Measurements from ENCODE around the gene MLIP. TPM values are rescaled to one million over a fixed set of nuclear protein-coding genes. Genes with fewer than 3 reads are reported as not detected.

MLIP gene
- total RNA-seq, 4 donors from 2014 or later, result 0.64 to 4.0 TPM; not detected in 2

DNA sequence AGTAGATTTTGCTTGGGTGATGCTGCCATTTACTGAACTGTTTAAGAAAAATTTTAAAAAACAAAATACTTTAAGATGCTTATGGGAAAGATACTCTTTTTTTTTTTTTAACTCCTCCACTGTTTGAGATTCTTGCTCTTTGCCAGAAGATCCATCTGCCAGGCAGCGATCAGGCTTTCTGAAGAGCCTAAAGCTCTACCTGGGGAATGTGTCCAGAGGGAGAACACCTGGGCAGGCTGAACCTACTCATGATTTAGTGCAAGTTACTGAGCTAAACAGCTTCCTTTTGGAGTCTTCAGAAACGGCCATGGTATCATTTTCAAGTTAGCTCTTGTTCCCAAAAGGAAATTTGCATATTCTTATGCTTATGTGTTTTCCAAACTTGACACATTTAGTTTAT, 23.5 kb upstream of the MLIP start:
- Histone ChIP-seq H3K4me3 (no peak overlapping the region), H3K27me3 (no peaks in the 10 kb centered on the region), H3K27ac (no peak overlapping the region), H3K36me3 (no peaks in the 10 kb centered on the region), H3K9me3 (no peaks in the 10 kb centered on the region), H3K4me1 (peaks cover 0 to 21% (median 0%) of the 10 kb centered on the region in 4 donors)
- DNase-seq, result no peak
- WGBS, 2 donors (ENCODE audit: low coverage in 1 of 2), result 65 to 73% methylated on average over 2 of the region's 2 CpGs
- in situ Hi-C loops (cut with MboI; ENCODE audit: low pct_ligation_motif_present in 1 of 4, low pct_unique_long_range_greater_than_20kb in 1 of 4, low sequenced_read_pairs in 3 of 4) (no loop called here), intact Hi-C loops (cut with DNase I; ENCODE audit: low total_unique reads) (no loop called here)
- no peak for TF ChIP-seq POLR2AphosphoS5 (IDR thresholded peaks at IDR 0.05)
- TF ChIP-seq, protein P1, sequence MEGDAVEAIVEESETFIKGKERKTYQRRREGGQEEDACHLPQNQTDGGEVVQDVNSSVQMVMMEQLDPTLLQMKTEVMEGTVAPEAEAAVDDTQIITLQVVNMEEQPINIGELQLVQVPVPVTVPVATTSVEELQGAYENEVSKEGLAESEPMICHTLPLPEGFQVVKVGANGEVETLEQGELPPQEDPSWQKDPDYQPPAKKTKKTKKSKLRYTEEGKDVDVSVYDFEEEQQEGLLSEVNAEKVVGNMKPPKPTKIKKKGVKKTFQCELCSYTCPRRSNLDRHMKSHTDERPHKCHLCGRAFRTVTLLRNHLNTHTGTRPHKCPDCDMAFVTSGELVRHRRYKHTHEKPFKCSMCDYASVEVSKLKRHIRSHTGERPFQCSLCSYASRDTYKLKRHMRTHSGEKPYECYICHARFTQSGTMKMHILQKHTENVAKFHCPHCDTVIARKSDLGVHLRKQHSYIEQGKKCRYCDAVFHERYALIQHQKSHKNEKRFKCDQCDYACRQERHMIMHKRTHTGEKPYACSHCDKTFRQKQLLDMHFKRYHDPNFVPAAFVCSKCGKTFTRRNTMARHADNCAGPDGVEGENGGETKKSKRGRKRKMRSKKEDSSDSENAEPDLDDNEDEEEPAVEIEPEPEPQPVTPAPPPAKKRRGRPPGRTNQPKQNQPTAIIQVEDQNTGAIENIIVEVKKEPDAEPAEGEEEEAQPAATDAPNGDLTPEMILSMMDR (IDR thresholded peaks at IDR 0.05), result no peak
- TF ChIP-seq POLR2A (IDR thresholded peaks at IDR 0.05), result no peak
- no peak for TF ChIP-seq EP300 (IDR thresholded peaks at IDR 0.05; ENCODE audit: low read depth)

DNA sequence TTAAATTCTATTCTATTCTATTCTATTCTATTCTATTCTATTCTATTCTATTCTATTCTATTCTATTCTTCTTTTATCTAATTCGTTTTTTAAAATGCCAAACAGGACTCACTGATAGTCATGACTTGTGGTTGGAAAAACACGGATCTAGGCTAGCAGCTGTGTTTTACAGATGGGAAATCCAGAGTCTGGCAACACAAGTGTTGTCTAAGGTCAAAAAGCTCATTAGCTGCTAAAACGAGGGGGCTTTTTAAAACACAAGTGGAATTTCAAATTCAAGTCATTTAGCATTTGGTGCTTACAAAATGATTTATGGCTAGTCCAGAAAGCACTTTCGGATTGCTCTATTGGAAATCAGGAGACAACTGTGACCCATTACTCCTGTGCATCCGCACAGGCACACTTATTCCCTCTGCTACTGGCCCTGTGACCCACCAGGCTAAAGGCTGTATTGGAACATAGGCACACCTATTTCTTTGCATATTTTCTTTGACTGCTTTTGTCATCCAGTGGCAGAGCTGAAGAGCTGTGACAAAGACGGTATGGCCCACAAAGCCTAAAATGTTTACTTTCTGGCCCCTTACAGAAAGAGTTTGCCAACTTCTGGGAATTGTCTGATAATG, 17.8 kb upstream of the MLIP start:
- H3K27me3 ChIP-seq, result no peaks in the 10 kb centered on the region
- no peaks in the 10 kb centered on the region for H3K36me3 ChIP-seq
- DNase-seq, result no peak
- WGBS, 2 donors (ENCODE audit: low coverage in 1 of 2), result 66 to 72% methylated on average over 2 to 6 of the region's 6 CpGs
- no peak overlapping the region for H3K27ac ChIP-seq
- H3K4me1 ChIP-seq, result no peaks in the 10 kb centered on the region
- TF ChIP-seq, protein P1 (IDR thresholded peaks at IDR 0.05), result no peak
- intact Hi-C loops (cut with DNase I; ENCODE audit: low total_unique reads), result no loop called here
- no peak overlapping the region for H3K4me3 ChIP-seq
- in situ Hi-C loops (cut with MboI; ENCODE audit: low pct_ligation_motif_present in 1 of 4, low pct_unique_long_range_greater_than_20kb in 1 of 4, low sequenced_read_pairs in 3 of 4), result no loop called here
- H3K9me3 ChIP-seq, result no peaks in the 10 kb centered on the region

GRCh38 chr6:54094293-54094692, 16.9 kb upstream of the MLIP start:
- Histone ChIP-seq H3K4me3 (no peak overlapping the region), H3K36me3 (no peaks in the 10 kb centered on the region), H3K27ac (no peak overlapping the region), H3K27me3 (no peaks in the 10 kb centered on the region), H3K4me1 (no peaks in the 10 kb centered on the region), H3K9me3 (no peaks in the 10 kb centered on the region)
- DNase-seq, result no peak
- TF ChIP-seq, protein P1 (IDR thresholded peaks at IDR 0.05), result no peak
- no peak for TF ChIP-seq POLR2AphosphoS5 (IDR thresholded peaks at IDR 0.05)
- no peak for TF ChIP-seq EP300 (IDR thresholded peaks at IDR 0.05; ENCODE audit: low read depth)
- no peak for TF ChIP-seq POLR2A (IDR thresholded peaks at IDR 0.05)
- in situ Hi-C loops (cut with MboI; ENCODE audit: low pct_ligation_motif_present in 1 of 4, low pct_unique_long_range_greater_than_20kb in 1 of 4, low sequenced_read_pairs in 3 of 4), result no loop called here
- intact Hi-C loops (cut with DNase I; ENCODE audit: low total_unique reads), result no loop called here

DNA sequence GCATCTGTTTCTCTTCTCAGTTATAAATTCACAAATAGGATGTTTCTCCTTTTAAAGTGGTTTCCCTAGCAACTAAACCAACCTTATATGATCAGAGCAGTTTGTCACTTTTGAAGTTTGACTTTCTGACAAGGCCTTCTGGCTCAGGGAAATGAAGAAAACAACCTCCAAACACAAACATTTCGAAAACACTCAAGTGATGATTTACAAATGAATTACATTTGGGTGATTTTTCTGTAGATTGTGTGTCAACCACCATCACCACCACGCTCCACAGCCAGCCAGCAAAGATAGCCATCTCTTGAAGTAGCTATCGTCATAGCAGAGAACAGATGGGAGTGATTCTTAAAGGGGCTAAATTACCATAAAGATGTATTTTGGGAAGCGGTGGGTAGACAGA, 16.5 kb upstream of the MLIP start:
- H3K27ac ChIP-seq, result no peak overlapping the region
- TF ChIP-seq, protein P1 (IDR thresholded peaks at IDR 0.05), result no peak
- TF ChIP-seq POLR2AphosphoS5 (IDR thresholded peaks at IDR 0.05) (no peak), EP300 (IDR thresholded peaks at IDR 0.05; ENCODE audit: low read depth) (no peak), POLR2A (IDR thresholded peaks at IDR 0.05) (no peak)
- no peak overlapping the region for H3K4me3 ChIP-seq
- H3K27me3 ChIP-seq, result no peaks in the 10 kb centered on the region
- in situ Hi-C loops (cut with MboI; ENCODE audit: low pct_ligation_motif_present in 1 of 4, low pct_unique_long_range_greater_than_20kb in 1 of 4, low sequenced_read_pairs in 3 of 4), result no loop called here
- DNase-seq, result no peak
- H3K9me3 ChIP-seq, result no peaks in the 10 kb centered on the region
- H3K36me3 ChIP-seq, result no peaks in the 10 kb centered on the region
- 70 to 82% methylated on average over 3 to 4 of the region's 4 CpGs for WGBS, 2 donors (ENCODE audit: low coverage in 1 of 2)
- intact Hi-C loops (cut with DNase I; ENCODE audit: low total_unique reads), result no loop called here
- H3K4me1 ChIP-seq, result no peaks in the 10 kb centered on the region
